Mucosa of stomach (tissue), 1 donor: ENCODE data around the gene CPSF6.
A peak's percentile ranks its signal among the peaks of the same experiment; 100 is the strongest.
"Not testable (repeated sequence)": the region's sequence is repeated elsewhere in the genome, so short reads cannot be mapped to it uniquely, and the experiment has no call there.

Experiments used
- H3K27me3 ChIP-seq: one replicate; pipeline ENCODE4 v1.7.0; 2013; ENCODE audit warnings: mild to moderate bottlenecking, low read length; ENCODE audit not compliant: control insufficient read depth, insufficient read depth
- H3K36me3 ChIP-seq: one replicate; pipeline ENCODE4 v1.7.0; 2013; ENCODE audit warnings: low read length; ENCODE audit not compliant: control insufficient read depth, insufficient read depth
- H3K4me1 ChIP-seq: one replicate; pipeline ENCODE4 v1.7.0; 2013; ENCODE audit warnings: mild to moderate bottlenecking, low read length; ENCODE audit not compliant: control insufficient read depth, insufficient read depth
- H3K4me3 ChIP-seq: one replicate; pipeline ENCODE4 v1.7.0; 2013; ENCODE audit warnings: low read length
- H3K9ac ChIP-seq: one replicate; pipeline ENCODE4 v1.7.0; 2013; ENCODE audit warnings: mild to moderate bottlenecking, low read length, moderate library complexity
- H3K9me3 ChIP-seq: one replicate; pipeline ENCODE4 v1.7.0; 2013; ENCODE audit warnings: mild to moderate bottlenecking, low read length, moderate library complexity; ENCODE audit not compliant: control insufficient read depth
- donor health status: Pancreatic carcinoma.

CPSF6 gene

GRCh38 chr12:69265633-69266032 is 26.3 kb downstream of the CPSF6 start:
- H3K9me3 ChIP-seq, H3K4me1 ChIP-seq, H3K36me3 ChIP-seq, H3K27me3 ChIP-seq, H3K4me3 ChIP-seq, H3K9ac ChIP-seq: not testable (repeated sequence)

- H3K27me3 ChIP-seq = no peaks in the 10 kb centered on the region
- no peak overlapping the region for H3K4me3 ChIP-seq
- H3K9me3 ChIP-seq = no peaks in the 10 kb centered on the region
- no peaks in the 10 kb centered on the region for H3K4me1 ChIP-seq
- no peaks in the 10 kb centered on the region for H3K36me3 ChIP-seq
- H3K9ac ChIP-seq = no peak overlapping the region
These were observed 26.8 kb downstream of the CPSF6 start for GRCh38 chr12:69266036-69266635.

- H3K36me3 ChIP-seq = no peaks in the 10 kb centered on the region
- no peaks in the 10 kb centered on the region for H3K27me3 ChIP-seq
- no peaks in the 10 kb centered on the region for H3K4me1 ChIP-seq
- no peak overlapping the region for H3K9ac ChIP-seq
- no peaks in the 10 kb centered on the region for H3K9me3 ChIP-seq
- H3K4me3 ChIP-seq = no peak overlapping the region
These were observed 30.4 kb downstream of the CPSF6 start for GRCh38 chr12:69269736-69270135.

- no peaks in the 10 kb centered on the region for H3K9me3 ChIP-seq
- H3K4me3 ChIP-seq = no peak overlapping the region
- no peaks in the 10 kb centered on the region for H3K36me3 ChIP-seq
- no peaks in the 10 kb centered on the region for H3K27me3 ChIP-seq
- H3K4me1 ChIP-seq = no peaks in the 10 kb centered on the region
- H3K9ac ChIP-seq = no peak overlapping the region
These were observed 33.1 kb downstream of the CPSF6 start for GRCh38 chr12:69272511-69272910.

GRCh38 chr12:69274861-69275260 is 35.5 kb downstream of the CPSF6 start:
- Histone ChIP-seq H3K4me1 (no peaks in the 10 kb centered on the region), H3K9me3 (no peaks in the 10 kb centered on the region)

GRCh38 chr12:69275471-69275891 is 36.1 kb downstream of the CPSF6 start:
- Histone ChIP-seq H3K36me3 (no peaks in the 10 kb centered on the region), H3K4me1 (no peaks in the 10 kb centered on the region), H3K9me3 (no peaks in the 10 kb centered on the region), H3K4me3 (no peak overlapping the region), H3K9ac (no peak overlapping the region), H3K27me3 (no peaks in the 10 kb centered on the region)

More at GRCh38 chr12:69274861-69275260, 35.5 kb downstream of the CPSF6 start:
- H3K36me3 ChIP-seq = no peaks in the 10 kb centered on the region
- H3K27me3 ChIP-seq = no peaks in the 10 kb centered on the region
- H3K9ac ChIP-seq = no peak overlapping the region
- H3K4me3 ChIP-seq = no peak overlapping the region

- Histone ChIP-seq H3K27me3 (peaks cover 6% of the 10 kb centered on the region), H3K9ac (no peak overlapping the region), H3K4me1 (no peaks in the 10 kb centered on the region), H3K9me3 (no peaks in the 10 kb centered on the region), H3K4me3 (no peak overlapping the region), H3K36me3 (no peaks in the 10 kb centered on the region)
These were observed 39.7 kb downstream of the CPSF6 start for GRCh38 chr12:69278814-69279782.

GRCh38 chr12:69284131-69284530 is 44.8 kb downstream of the CPSF6 start:
- Histone ChIP-seq H3K4me1 (no peaks in the 10 kb centered on the region), H3K27me3 (peaks cover 18% of the 10 kb centered on the region), H3K36me3 (no peaks in the 10 kb centered on the region), H3K9me3 (no peaks in the 10 kb centered on the region), H3K9ac (peak overlapping the region; percentile 7), H3K4me3 (no peak overlapping the region)

GRCh38 chr12:69287556-69287955 is 48.2 kb downstream of the CPSF6 start:
- Histone ChIP-seq H3K4me3 (no peak overlapping the region), H3K4me1 (no peaks in the 10 kb centered on the region), H3K9ac (no peak overlapping the region), H3K9me3 (no peaks in the 10 kb centered on the region), H3K27me3 (peaks cover 18% of the 10 kb centered on the region), H3K36me3 (no peaks in the 10 kb centered on the region)

GRCh38 chr12:69290545-69291277 is 51.3 kb downstream of the CPSF6 start:
- H3K9me3 ChIP-seq = no peaks in the 10 kb centered on the region
- no peak overlapping the region for H3K4me3 ChIP-seq
- H3K36me3 ChIP-seq = no peaks in the 10 kb centered on the region
- H3K4me1 ChIP-seq = no peaks in the 10 kb centered on the region
- H3K27me3 ChIP-seq = no peaks in the 10 kb centered on the region
- no peak overlapping the region for H3K9ac ChIP-seq

- no peak overlapping the region for H3K9ac ChIP-seq
- H3K9me3 ChIP-seq = no peaks in the 10 kb centered on the region
- H3K4me1 ChIP-seq = no peaks in the 10 kb centered on the region
- no peak overlapping the region for H3K4me3 ChIP-seq
- no peaks in the 10 kb centered on the region for H3K36me3 ChIP-seq
- H3K27me3 ChIP-seq = no peaks in the 10 kb centered on the region
These were observed 51.9 kb downstream of the CPSF6 start for GRCh38 chr12:69291278-69291593.

- Histone ChIP-seq H3K4me1 (peaks cover 6% of the 10 kb centered on the region), H3K27me3 (no peaks in the 10 kb centered on the region), H3K4me3 (no peak overlapping the region), H3K9ac (no peak overlapping the region), H3K9me3 (no peaks in the 10 kb centered on the region), H3K36me3 (no peaks in the 10 kb centered on the region)
These were observed 58.8 kb downstream of the CPSF6 start for GRCh38 chr12:69298133-69298532.
